NCI-H1092 (cell line): ENCODE data around the gene PLEKHB2.
"Not testable (repeated sequence)": the region's sequence is repeated elsewhere in the genome, so short reads cannot be mapped to it uniquely, and the experiment has no call there.

Experiments
- DNase-seq: peaks from one replicate; lab custom pipeline; 2025; lab: John Stamatoyannopoulos, UW

Gene PLEKHB2

GRCh38 chr2:131105156-131105949 is at the start of gene PLEKHB2:
Gene PLEKHB2, plus strand, starts transcription at chr2:131105336. Its CDS starts 15,606 bp downstream, at chr2:131120942.
- DNase-seq: peak; percentile 51

GRCh38 chr2:131056204-131056931 is 48.8 kb upstream of the PLEKHB2 start:
- DNase-seq: peak; percentile 51

- DNase-seq: no peak
These were observed 48.2 kb upstream of the PLEKHB2 start for GRCh38 chr2:131056932-131057287.

- no peak for DNase-seq
These were observed 46.8 kb upstream of the PLEKHB2 start for GRCh38 chr2:131058214-131058843.

- DNase-seq: no peak
These were observed 46.2 kb upstream of the PLEKHB2 start for GRCh38 chr2:131058920-131059319.

- no peak for DNase-seq
These were observed 41.4 kb upstream of the PLEKHB2 start for GRCh38 chr2:131063501-131064283.

GRCh38 chr2:131064589-131065512 is 40.3 kb upstream of the PLEKHB2 start:
- no peak for DNase-seq

GRCh38 chr2:131067465-131068125 is 37.5 kb upstream of the PLEKHB2 start:
- DNase-seq: no peak

GRCh38 chr2:131068172-131068571 is 37.0 kb upstream of the PLEKHB2 start:
- DNase-seq: not testable (repeated sequence)

- DNase-seq: not testable (repeated sequence)
These were observed 29.6 kb upstream of the PLEKHB2 start for GRCh38 chr2:131075578-131075977.

- no peak for DNase-seq
These were observed 28.4 kb upstream of the PLEKHB2 start for GRCh38 chr2:131076707-131077106.

GRCh38 chr2:131077182-131077846 is 27.8 kb upstream of the PLEKHB2 start:
- DNase-seq: no peak

- no peak for DNase-seq
These were observed 27.2 kb upstream of the PLEKHB2 start for GRCh38 chr2:131077966-131078365.

GRCh38 chr2:131079931-131080330 is 25.2 kb upstream of the PLEKHB2 start:
- not testable (repeated sequence) for DNase-seq

- no peak for DNase-seq
These were observed 23.9 kb upstream of the PLEKHB2 start for GRCh38 chr2:131081190-131081589.

GRCh38 chr2:131085646-131086045 is 19.5 kb upstream of the PLEKHB2 start:
- DNase-seq: no peak

GRCh38 chr2:131092458-131093005 is 12.6 kb upstream of the PLEKHB2 start:
- DNase-seq: no peak

GRCh38 chr2:131093006-131093695 is 12.0 kb upstream of the PLEKHB2 start, which contains the start of gene FAM168B:
Gene FAM168B, minus strand, starts transcription at chr2:131093460. Its CDS starts 10,814 bp downstream, at chr2:131082646.
- peak; percentile 66 for DNase-seq
